A673 (cell line): Measurements from ENCODE around the gene SOX4. TPM values are rescaled to one million over a fixed set of nuclear protein-coding genes. Genes with fewer than 3 reads are reported as not detected.
"Not testable (repeated sequence)": the region's sequence is repeated elsewhere in the genome, so short reads cannot be mapped to it uniquely, and the experiment has no call there.

Experiments used
- Bru-seq: library from RNA; stranded (reverse); fragments of 400-500 nt; gene quantifications from one replicate; lab custom pipeline; 2021; lab: Mats Ljungman, UMichigan
- BruChase-seq, 2 experiments: library from RNA; stranded (reverse); fragments of 400-500 nt; gene quantifications; one replicate each; lab custom pipeline; 2021; lab: Mats Ljungman, UMichigan
- BruUV-seq: library from RNA; stranded (reverse); fragments of 400-500 nt; replicated peaks from 2 replicates; lab custom pipeline; 2021; lab: Mats Ljungman, UMichigan
- CTCF ChIA-PET: fragments of 300-600 bp; sonication (Branson Sonifier 250); formaldehyde crosslinking; loops from one replicate; lab custom pipeline; 2022; ENCODE audit warnings: antibody characterized with exemption; lab: Charles Lee
- POLR2A ChIA-PET: fragments of 300-600 bp; sonication (Branson Sonifier 250); formaldehyde crosslinking; loops from one replicate; lab custom pipeline; 2022; ENCODE audit warnings: antibody characterized with exemption; ENCODE audit not compliant: low non-redundant PET; lab: Charles Lee
- DNase-seq: peaks from one replicate; pipeline ENCODE4 v3.0.0-alpha.2; 2015; ENCODE audit warnings: low spot score
- H3K27ac ChIP-seq: fragments of 200-600 bp; sonication (generic); 2 replicates; pipeline ENCODE4 v1.5.1; 2016; ENCODE audit warnings: mixed run types, low read depth, mild to moderate bottlenecking, mixed read lengths, antibody characterized with exemption, low read length; ENCODE audit not compliant: poor library complexity, severe bottlenecking
- H3K27me3 ChIP-seq: fragments of 200-600 bp; sonication (generic); replicated peaks from 2 replicates; pipeline ENCODE4 v1.6.1; 2017; ENCODE audit warnings: mixed run types, low read depth, mild to moderate bottlenecking, mixed read lengths, antibody characterized with exemption, low read length; ENCODE audit not compliant: insufficient read depth, poor library complexity
- H3K36me3 ChIP-seq: fragments of 200-600 bp; sonication (generic); 2 replicates; pipeline ENCODE4 v1.6.1; 2016; ENCODE audit warnings: mixed run types, mild to moderate bottlenecking, mixed read lengths, antibody characterized with exemption, low read length; ENCODE audit not compliant: insufficient read depth, poor library complexity, severe bottlenecking
- H3K4me1 ChIP-seq: fragments of 200-600 bp; sonication (generic); 2 replicates; pipeline ENCODE4 v1.6.1; 2017; ENCODE audit warnings: mixed run types, mild to moderate bottlenecking, mixed read lengths, antibody characterized with exemption, low read length; ENCODE audit not compliant: insufficient read depth, poor library complexity, severe bottlenecking
- H3K4me3 ChIP-seq: fragments of 200-600 bp; sonication (generic); 2 replicates; pipeline ENCODE4 v1.5.1; 2016; ENCODE audit warnings: low read depth, mixed run types, mild to moderate bottlenecking, mixed read lengths, low read length; ENCODE audit not compliant: poor library complexity, severe bottlenecking
- H3K9me3 ChIP-seq: fragments of 200-600 bp; sonication (generic); 2 replicates; pipeline ENCODE4 v1.6.1; 2016; ENCODE audit warnings: mixed run types, low read depth, mild to moderate bottlenecking, mixed read lengths, antibody characterized with exemption, low read length; ENCODE audit not compliant: poor library complexity, severe bottlenecking
- CTCF ChIP-seq: fragments of 300-800, 200-600 bp; sonication (generic); conservative IDR thresholded peaks from 2 replicates; pipeline ENCODE4 v1.5.1; 2017; ENCODE audit warnings: low read depth, mild to moderate bottlenecking, antibody characterized with exemption, low read length, moderate library complexity, mixed read lengths
- EZH2 ChIP-seq: fragments of 200-600 bp; sonication (generic); IDR thresholded peaks from 2 replicates; pipeline ENCODE4 v1.6.1; 2017; ENCODE audit warnings: borderline replicate concordance, low read depth, mild to moderate bottlenecking, mixed read lengths, antibody characterized with exemption, low read length; ENCODE audit not compliant: poor library complexity, severe bottlenecking
- intact Hi-C: fragments of 100-400 bp; cut with micrococcal nuclease; formaldehyde crosslinking; loops from one replicate; pipeline ENCODE4 v1.10.0; 2022; ENCODE audit not compliant: unreplicated experiment
- long read RNA-seq: library from polyadenylated mRNA; stranded (forward); transcript quantifications from one replicate; pipeline ENCODE4 v2.0.0, GENCODE V29; 2022
- total RNA-seq: library from RNA; stranded (reverse); gene quantifications from 2 replicates; pipeline ENCODE4 v1.2.3, GENCODE V29; 2021

SOX4 gene
- total RNA-seq (50.7 and 59.4 TPM in 2 replicates), Bru-seq, nascent RNA (percentile 97 among the genes with signal in this experiment), BruChase-seq, experiment 1, labeled RNA remaining after a 2-hour chase (percentile 100 among the genes with signal in this experiment), BruChase-seq, experiment 2, labeled RNA remaining after a 6-hour chase (percentile 97 among the genes with signal in this experiment)
- long read RNA-seq, full-length matches to known transcripts, result 175 of 176 reads
- long read RNA-seq, partial matches to known transcripts, result 0 of 176 reads
- long read RNA-seq, other reads (novel, unspliced or antisense), result 1 of 176 reads

DNA sequence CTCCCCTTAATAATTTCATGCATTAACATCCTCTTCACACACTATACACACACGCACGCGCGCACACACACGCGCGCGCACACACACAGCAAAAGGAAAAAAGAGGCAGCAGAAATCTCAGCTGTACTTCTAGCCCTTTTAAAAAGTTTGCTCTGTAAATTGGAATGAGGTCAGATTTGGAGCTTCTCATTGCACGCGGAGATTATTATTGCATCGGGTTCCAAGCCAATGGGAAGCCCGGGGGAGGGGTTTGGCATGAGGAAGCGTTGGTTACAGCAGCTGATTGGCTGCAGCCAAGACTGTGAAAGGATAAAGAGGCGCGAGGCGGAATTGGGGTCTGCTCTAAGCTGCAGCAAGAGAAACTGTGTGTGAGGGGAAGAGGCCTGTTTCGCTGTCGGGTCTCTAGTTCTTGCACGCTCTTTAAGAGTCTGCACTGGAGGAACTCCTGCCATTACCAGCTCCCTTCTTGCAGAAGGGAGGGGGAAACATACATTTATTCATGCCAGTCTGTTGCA is at the start of gene SOX4:
SOX4 (plus strand) TSS at position 340 of the 515 bp plus-strand sequence. CDS start 784 bp downstream, outside the sequence.
- intact Hi-C loops, result loop anchor here (1.0 to 5.0 kb wide), 2 partner anchors 229 to 837 kb away; no protein-coding TSS in a partner anchor
- Histone ChIP-seq H3K36me3 (peaks cover 14% of the 10 kb centered on the region), H3K9me3 (no peaks in the 10 kb centered on the region), H3K4me3 (peak within 1 kb of the TSS; percentile 86), H3K4me1 (peaks cover 15% of the 10 kb centered on the region), H3K27ac (peak within 1 kb of the TSS; percentile 89), H3K27me3 (no peaks in the 10 kb centered on the region)
- peak; percentile 99 for DNase-seq
- no peak for TF ChIP-seq EZH2
- no TSS peak for BruUV-seq
- ChIA-PET POLR2A (interaction anchor here (0.6 to 0.9 kb wide), 5 partner anchors 226 to 1146 kb away, joined by 3 to 7 read pairs (median 4); no protein-coding TSS in a partner anchor), CTCF (no interaction called here)

DNA sequence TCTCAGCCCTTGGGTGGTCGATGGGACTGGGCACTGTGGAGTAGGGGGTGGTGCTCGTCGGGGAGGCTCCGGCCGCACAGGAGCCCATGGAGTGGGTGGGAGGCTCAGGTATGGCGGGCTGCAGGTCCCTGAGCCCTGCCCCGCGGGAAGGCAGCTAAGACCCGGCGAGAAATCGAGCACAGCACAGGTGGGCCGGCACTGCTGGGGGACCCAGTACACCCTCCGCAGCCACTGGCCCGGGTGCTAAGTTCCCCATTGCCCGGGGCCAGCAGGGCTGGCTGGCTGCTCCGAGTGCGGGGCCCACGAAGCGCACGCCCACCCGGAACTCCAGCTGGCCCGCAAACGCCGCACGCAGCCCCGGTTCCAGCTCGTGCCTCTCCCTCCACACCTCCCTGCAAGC is 41.3 kb upstream of the SOX4 start:
- CTCF ChIA-PET, H3K9me3 ChIP-seq, H3K36me3 ChIP-seq, H3K4me3 ChIP-seq, H3K27me3 ChIP-seq, H3K4me1 ChIP-seq, intact Hi-C loops, DNase-seq, BruUV-seq, POLR2A ChIA-PET, H3K27ac ChIP-seq: not testable (repeated sequence)

DNA sequence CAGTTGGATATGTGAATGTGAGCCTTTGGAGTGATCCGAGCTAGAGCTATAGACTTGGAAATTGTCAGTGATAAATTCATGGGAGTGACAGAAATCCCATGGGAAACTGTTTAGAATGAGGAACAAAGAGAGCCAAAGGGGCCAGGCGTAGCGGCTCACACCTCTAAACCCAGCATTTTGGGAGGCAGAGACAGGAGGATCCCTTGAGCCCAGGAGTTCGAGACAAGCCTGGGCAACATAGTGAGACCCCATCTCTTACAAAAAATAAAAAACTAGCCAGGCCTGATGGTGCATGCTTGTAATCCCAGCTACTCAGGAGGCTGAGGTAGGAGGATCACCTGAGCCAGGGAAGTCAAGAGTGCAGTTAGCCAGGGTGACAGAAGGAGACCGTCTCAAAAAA is 39.3 kb upstream of the SOX4 start:
- Histone ChIP-seq H3K9me3 (peaks cover 3% of the 10 kb centered on the region), H3K4me1 (no peaks in the 10 kb centered on the region), H3K27ac (no peak overlapping the region), H3K4me3 (no peak overlapping the region), H3K27me3 (no peaks in the 10 kb centered on the region), H3K36me3 (no peaks in the 10 kb centered on the region)
- BruUV-seq, result no TSS peak
- DNase-seq, result no peak
- POLR2A ChIA-PET, result no interaction called here
- intact Hi-C loops, result no loop called here
- CTCF ChIA-PET, result interaction anchor here (0.6 to 0.7 kb wide), 2 partner anchors 31 to 959 kb away, joined by 4 to 8 read pairs; no protein-coding TSS in a partner anchor
- TF ChIP-seq CTCF (no peak), EZH2 (no peak)

GRCh38 chr6:21555197-21555596 is 38.4 kb upstream of the SOX4 start:
- Histone ChIP-seq H3K36me3 (no peaks in the 10 kb centered on the region), H3K27me3 (no peaks in the 10 kb centered on the region), H3K4me1 (no peaks in the 10 kb centered on the region), H3K27ac (no peak overlapping the region), H3K9me3 (no peaks in the 10 kb centered on the region), H3K4me3 (no peak overlapping the region)
- ChIA-PET CTCF (no interaction called here), POLR2A (no interaction called here)
- no peak for DNase-seq
- TF ChIP-seq CTCF (no peak), EZH2 (no peak)
- intact Hi-C loops, result no loop called here
- BruUV-seq, result no TSS peak
